Measurements from ENCODE around the gene TSR3. TPM values are rescaled to one million over a fixed set of nuclear protein-coding genes. Genes with fewer than 3 reads are reported as not detected.

The TSR3 gene
- total RNA-seq = 10 to 100 TPM; 86.5 to 92.1 TPM

DNA sequence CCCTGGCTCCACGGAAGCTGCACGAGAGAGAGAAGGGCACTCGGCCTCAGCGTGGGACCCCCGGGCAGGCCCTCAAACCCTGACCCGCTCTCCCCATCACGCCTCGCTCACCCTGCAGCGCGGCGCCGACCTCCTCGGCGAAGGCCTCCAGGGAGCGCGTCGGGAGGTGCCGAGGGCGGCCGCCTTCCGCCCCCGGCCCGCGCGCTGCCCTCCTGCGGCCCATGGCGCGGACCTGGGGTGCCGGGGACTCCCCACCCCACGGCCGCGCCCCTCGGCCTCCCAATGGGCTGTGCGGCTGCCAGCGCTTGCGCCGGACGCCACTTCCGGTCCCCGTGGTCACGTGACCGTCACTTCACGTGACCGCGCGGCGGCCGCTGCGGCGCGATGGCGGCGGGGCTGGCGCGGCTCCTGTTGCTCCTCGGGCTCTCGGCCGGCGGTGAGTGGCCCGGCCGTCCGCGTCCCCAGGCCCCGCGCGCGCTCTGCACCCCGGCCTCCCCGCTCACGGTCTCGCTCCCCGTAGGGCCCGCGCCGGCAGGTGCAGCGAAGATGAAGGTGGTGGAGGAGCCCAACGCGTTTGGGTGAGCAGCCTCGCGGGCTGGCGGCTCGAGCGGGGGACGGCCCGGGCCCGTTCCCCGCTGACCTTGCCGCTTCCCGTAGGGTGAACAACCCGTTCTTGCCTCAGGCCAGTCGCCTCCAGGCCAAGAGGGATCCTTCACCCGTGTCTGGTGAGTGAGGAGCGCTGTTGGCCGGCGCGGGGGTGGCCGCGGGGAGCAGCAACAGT, at the start of gene TSR3, which contains the start of gene GNPTG:
Gene TSR3, minus strand, starts transcription at position 297 of the 781 bp plus-strand sequence. Its CDS starts 74 bp downstream, at position 223.
Gene GNPTG, plus strand, starts transcription at position 350 of the 781 bp plus-strand sequence. Its CDS starts 35 bp downstream, at position 385.
- CTCF ChIA-PET = no interaction called here
- POLR2A ChIA-PET = no interaction called here

DNA sequence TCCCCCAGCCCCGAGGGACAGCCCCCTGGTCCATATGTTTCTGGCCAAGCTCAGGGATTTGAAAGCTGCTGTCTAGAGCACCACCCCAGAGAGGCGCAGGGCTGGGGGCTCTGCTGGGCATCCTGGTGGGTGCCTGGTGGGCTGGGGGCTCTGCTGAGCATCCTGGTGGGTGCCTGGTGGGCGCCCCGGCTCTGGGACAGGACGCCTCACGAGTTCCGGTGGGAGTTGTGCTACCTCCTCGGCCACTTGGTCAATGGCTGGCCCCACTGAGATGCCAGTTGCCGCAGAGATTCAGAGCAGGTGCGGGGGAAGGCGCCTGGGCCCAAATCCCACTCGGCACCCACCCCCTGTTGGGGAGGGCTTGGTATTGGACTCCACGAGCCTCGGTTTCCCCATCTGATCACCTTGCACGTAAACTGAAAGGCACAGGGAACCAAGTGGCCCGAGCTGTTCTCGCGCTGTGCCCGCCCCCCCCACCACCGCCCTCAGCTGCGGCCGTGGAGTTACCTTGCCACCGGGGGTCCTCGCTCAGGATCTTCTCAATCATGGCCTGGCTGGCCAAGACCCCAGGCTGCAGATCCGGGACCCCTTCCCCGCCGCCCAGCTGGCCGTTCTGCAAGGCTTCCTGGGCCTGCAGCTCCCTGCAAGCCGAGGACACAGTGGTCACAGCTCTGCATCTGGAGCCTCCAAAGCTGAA, 49.5 kb upstream of the TSR3 start:
- POLR2A ChIA-PET = no interaction called here
- CTCF ChIA-PET = interaction anchor here (0.6 kb wide), 1 partner anchor 12 kb away, joined by 3 read pairs; no protein-coding TSS in a partner anchor

- ChIA-PET POLR2A (no interaction called here), CTCF (no interaction called here)
These were observed 47.3 kb upstream of the TSR3 start for GRCh38 chr16:1398826-1399581.

DNA sequence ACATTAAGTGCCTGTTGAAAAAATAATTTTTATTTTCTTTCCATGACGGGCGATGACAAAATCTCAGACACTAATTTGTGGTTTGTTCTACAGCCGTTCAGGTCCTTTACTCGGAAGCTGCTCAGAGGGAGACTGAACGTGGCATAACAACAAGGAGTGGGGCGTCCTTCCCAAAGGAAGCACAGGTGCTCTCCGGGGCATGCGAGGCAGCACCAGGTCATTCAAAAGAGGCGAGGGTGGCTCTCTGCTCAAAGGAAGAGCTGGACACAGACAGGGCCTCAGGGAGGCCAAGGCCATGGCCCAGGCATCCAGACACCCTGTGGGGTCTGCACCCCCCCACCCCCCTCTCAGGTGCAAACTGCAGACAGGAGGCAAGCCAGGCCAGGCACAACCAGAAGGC, 46.7 kb upstream of the TSR3 start:
- POLR2A ChIA-PET = no interaction called here
- CTCF ChIA-PET = no interaction called here

- POLR2A ChIA-PET = no interaction called here
- CTCF ChIA-PET = no interaction called here
These were observed 46.1 kb upstream of the TSR3 start for GRCh38 chr16:1397779-1398178.

GRCh38 chr16:1395444-1396031, 43.9 kb upstream of the TSR3 start:
- ChIA-PET POLR2A (no interaction called here), CTCF (no interaction called here)

- ChIA-PET CTCF (no interaction called here), POLR2A (interaction anchor here (0.6 kb wide), 1 partner anchor 13 kb away, joined by 6 read pairs; no protein-coding TSS in a partner anchor)
These were observed 42.8 kb upstream of the TSR3 start for GRCh38 chr16:1394367-1394951.

GRCh38 chr16:1393613-1394176, 42.0 kb upstream of the TSR3 start:
- POLR2A ChIA-PET = no interaction called here
- CTCF ChIA-PET = interaction anchor here (0.6 kb wide), 1 partner anchor 125 kb away, joined by 3 read pairs; no protein-coding TSS in a partner anchor

DNA sequence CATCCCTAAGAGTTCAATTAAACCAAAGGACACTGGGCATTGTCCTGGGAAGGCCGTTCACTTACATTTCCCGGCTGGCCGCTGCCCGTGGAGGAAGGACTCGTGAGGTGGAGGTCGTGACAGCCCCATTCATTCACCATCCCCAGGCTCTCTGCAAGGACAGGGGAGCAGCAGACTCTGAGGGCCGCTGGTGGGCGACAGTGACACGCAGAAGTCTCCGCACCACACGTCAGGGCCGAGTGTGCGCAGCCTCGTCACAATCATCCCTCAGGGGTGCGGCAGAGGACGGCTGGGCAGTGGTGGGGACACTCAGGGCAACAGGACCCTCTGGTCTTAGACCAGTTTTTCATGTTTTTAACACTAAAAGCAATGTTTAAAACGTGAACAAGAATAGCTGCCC, 41.1 kb upstream of the TSR3 start:
- POLR2A ChIA-PET = no interaction called here
- CTCF ChIA-PET = interaction anchor here (0.6 kb wide), 1 partner anchor 124 kb away, joined by 3 read pairs; no protein-coding TSS in a partner anchor

- CTCF ChIA-PET = no interaction called here
These were observed 38.6 kb upstream of the TSR3 start for GRCh38 chr16:1390239-1390779.

DNA sequence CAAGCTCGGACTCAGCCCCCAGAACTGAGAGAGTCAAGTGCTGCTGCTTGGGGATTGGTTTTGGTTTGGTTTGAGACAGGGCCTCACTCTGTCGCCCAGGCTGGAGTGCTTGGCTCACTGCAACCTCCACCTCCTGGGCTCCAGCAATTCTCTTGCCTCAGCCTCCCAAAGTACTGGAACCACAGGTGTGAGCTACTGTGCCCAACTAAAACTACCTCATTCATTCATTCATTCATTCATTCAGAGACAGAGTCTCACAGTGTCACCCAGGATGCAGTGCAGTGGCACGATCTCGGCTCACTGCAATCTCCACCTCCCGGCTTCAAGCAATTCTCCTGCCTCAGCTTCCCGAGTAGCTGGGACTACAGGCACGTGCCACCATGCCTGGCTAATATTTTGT, 38.1 kb upstream of the TSR3 start:
- CTCF ChIA-PET = interaction anchor here (1.0 kb wide), 1 partner anchor 539 kb away, joined by 3 read pairs; no protein-coding TSS in a partner anchor
- POLR2A ChIA-PET = no interaction called here

More at GRCh38 chr16:1390239-1390779, 38.6 kb upstream of the TSR3 start:
- POLR2A ChIA-PET = no interaction called here

- POLR2A ChIA-PET = no interaction called here
- CTCF ChIA-PET = no interaction called here
These were observed 35.7 kb upstream of the TSR3 start for GRCh38 chr16:1387331-1387730.

GRCh38 chr16:1385232-1385631, 33.6 kb upstream of the TSR3 start:
- POLR2A ChIA-PET = no interaction called here
- CTCF ChIA-PET = no interaction called here

DNA sequence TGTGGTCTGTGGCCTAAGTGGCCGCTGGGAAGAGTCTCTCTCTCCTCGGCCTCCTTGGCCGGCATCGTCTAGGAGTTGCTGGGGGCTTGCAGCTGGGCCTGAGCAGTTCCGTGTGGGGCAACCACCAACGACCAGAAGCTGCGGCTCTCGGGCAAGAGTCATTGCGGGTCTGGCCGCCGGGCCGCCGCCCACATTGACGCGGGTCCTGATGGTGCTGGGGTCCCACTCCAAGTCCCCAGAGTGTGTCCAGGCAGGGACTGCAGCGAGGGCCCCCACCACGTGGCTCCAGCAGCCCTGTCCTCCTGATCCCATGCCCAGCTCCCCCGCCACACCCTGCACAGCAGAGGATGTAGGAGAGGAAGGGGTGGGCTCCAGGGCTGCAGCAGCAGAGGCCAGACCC, 31.9 kb upstream of the TSR3 start:
- ChIA-PET POLR2A (no interaction called here), CTCF (no interaction called here)

DNA sequence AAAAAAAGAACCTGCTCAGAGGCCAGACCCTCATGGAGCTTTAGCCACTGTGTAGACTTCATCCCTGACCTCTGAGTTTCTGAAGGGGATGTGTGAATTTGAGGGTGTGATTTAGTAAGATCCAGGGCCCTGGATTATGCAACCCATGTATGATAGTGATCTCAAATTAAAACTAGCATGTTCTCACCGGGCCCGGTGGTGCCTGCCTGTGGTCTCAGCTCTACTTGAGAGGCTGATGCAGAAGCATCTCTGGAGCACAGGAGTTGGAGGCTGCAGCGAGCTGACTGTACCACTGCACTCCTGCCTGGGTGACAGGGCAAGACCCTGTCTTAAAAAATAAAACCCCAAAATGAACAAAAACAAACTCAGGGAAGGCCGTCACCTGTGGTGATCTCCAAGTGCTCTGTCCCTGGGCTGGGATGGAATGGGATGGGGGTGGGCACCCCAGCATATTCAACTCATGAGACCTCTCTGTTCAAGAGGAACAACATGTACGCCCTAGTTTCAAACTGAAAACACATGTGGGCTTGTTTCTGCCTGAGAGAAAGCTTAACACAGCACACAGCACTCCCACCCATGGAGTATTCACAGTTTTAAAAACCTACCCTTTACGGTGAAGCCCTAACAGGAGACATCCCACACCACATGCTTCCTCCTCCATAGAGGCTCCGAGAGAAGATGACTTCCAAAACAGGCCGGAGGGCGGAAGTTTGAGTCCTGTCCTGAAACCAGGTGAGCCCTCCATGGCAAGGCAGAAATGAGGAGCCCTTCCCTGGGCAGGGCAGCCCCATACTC, 30.1 kb upstream of the TSR3 start:
- ChIA-PET POLR2A (interaction anchor here (0.6 kb wide), 1 partner anchor 39 kb away, joined by 13 read pairs; no protein-coding TSS in a partner anchor), CTCF (interaction anchor here (5.7 kb wide), 1 partner anchor 18 kb away, joined by 25 read pairs; no protein-coding TSS in a partner anchor)

GRCh38 chr16:1380195-1380594, 28.5 kb upstream of the TSR3 start:
- ChIA-PET POLR2A (interaction anchor here (0.6 kb wide), 2 partner anchors 28 to 42 kb away, joined by 3 to 4 read pairs; no protein-coding TSS in a partner anchor), CTCF (interaction anchor here (0.7 to 5.7 kb wide), 3 partner anchors 17 to 113 kb away, joined by 3 to 25 read pairs (median 5); partner anchors contain the start of gene TELO2)

DNA sequence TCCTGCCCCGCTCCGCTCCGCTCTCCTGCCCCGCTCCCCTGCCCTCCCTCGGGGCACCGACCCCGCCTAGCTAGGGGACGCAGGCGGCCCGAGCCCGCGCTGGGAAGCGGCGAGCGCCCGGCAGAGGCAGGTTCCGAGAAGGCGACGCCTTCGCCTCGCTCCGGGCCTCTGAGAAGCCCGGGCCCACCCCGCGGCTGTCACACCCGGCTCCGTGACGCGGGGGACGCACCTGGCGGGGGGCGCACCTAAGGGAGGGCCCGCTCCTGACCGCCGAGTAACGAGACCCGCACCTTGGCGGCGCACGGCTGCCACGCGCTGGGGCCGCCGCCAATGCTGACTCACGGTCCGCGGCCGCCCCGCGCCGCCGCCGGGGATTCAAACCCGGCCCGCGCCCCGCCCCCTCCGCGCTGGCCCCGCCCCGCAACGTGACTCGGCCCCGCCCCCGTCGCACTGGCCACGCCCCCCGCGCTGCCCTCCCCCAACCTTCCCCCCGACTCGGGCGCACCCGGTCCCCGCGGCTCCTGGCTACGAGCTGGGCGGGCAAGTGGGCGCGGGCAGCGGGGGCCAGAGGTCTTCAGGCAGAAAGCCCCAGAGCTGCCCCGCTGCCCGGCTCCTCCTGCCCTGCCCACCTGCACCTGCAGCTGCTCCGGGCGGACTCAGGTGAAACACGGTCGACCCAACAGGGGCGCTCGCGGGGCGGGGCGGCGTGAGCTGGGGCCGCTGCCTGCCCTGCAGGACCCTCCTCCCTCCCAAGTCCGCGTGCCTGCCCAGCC, 27.8 kb upstream of the TSR3 start:
- ChIA-PET POLR2A (interaction anchor here (0.6 to 1.0 kb wide), 4 partner anchors 13 to 326 kb away, joined by 3 to 4 read pairs (median 4); no protein-coding TSS in a partner anchor), CTCF (interaction anchor here (1.5 to 5.7 kb wide), 2 partner anchors 16 to 34 kb away, joined by 3 to 25 read pairs; no protein-coding TSS in a partner anchor)

Measured in activated CD8-positive, alpha-beta memory T cell treated with anti-CD3 and anti-CD28 coated beads for 36 hours (primary cell).